Mammary epithelial cell (primary cell): Measurements from ENCODE around the gene DYSF.

Experiments
- CTCF ChIP-seq, 2 donors: IDR thresholded peaks in 1 of 2; conservative IDR thresholded peaks in 1 of 2; 2 replicates each; pipeline ENCODE4 v1.5.1; 2011 to 2012; ENCODE audit warnings: inconsistent platforms in 2 of 2, low read length in 2 of 2, mild to moderate bottlenecking in 2 of 2, control low read depth in 1 of 2, low read depth in 1 of 2; ENCODE audit not compliant: insufficient read depth in 1 of 2; ENCODE audit errors: extremely low read depth in 1 of 2
- EZH2 ChIP-seq: IDR thresholded peaks from 2 replicates; pipeline ENCODE4 v1.6.1; 2012; ENCODE audit warnings: low read length, inconsistent platforms, borderline replicate concordance

- TF ChIP-seq CTCF (conservative IDR thresholded peaks at IDR 0.05 in 1 of 2, IDR thresholded peaks at IDR 0.05 in 1 of 2; ENCODE audit: extremely low read depth in 1 of 2, insufficient read depth in 1 of 2, low read depth in 1 of 2, low read length in 2 of 2) (no peak), EZH2 (no peak)
Measured at GRCh38 chr2:71528131-71528591, 74.8 kb downstream of the DYSF start.
